ENCODE results near the gene TMEM63A. TPM values are rescaled to one million over a fixed set of nuclear protein-coding genes. Genes with fewer than 3 reads are reported as not detected.

Gene TMEM63A
- polyA plus RNA-seq, 2 of the 4 experiments (the other 2 are of a cell fraction) = 7.5 to 9.5 TPM

DNA sequence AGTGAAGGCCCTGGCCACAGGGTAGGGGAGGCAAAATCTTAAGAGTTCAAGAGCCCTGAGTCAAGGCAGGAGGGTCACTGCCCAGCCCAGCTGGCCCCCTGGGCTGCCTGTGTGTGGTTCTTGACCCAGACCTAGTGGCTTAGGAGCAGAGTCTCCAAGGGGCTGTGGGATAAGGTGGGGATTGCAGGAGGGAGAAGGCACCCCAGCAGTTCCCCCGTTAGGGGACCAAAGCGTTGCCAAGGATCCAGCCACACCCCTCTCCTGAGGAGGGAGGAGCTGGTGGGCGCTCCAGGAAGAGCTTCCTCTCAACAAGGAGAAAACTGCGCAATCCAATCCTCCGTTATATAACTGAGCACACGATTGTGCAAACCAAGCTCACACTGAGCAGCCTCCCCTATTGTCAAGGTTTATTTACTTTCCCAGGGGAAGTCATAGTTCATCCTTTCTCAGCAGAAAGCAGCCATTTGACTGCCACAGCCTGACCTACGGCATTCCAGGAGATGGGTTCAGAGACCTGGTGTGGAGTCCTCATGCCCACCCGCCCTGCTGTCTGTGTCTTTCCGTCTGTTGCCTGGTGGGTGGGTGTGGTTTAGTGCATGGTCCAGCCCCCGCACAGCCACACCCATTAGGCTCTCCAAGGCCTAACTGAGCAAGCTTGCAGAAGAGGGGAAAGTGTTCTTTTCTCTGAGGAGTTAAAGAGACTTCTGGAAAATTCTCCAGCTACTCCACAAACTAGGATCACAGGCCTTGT lies 68.8 kb downstream of the TMEM63A start (continued):
- TF ChIP-seq CBX2 (IDR thresholded peaks at IDR 0.05; ENCODE audit: borderline replicate concordance, low read depth) = no peak
- TF ChIP-seq, protein P1, sequence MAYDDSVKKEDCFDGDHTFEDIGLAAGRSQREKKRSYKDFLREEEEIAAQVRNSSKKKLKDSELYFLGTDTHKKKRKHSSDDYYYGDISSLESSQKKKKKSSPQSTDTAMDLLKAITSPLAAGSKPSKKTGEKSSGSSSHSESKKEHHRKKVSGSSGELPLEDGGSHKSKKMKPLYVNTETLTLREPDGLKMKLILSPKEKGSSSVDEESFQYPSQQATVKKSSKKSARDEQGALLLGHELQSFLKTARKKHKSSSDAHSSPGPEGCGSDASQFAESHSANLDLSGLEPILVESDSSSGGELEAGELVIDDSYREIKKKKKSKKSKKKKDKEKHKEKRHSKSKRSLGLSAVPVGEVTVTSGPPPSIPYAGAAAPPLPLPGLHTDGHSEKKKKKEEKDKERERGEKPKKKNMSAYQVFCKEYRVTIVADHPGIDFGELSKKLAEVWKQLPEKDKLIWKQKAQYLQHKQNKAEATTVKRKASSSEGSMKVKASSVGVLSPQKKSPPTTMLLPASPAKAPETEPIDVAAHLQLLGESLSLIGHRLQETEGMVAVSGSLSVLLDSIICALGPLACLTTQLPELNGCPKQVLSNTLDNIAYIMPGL (CRISPR knock-in tag; IDR thresholded peaks at IDR 0.05; ENCODE audit: borderline replicate concordance) = no peak
- peak; percentile 43; the same call in 1 of the 2 replicates for TF ChIP-seq FOSB (CRISPR knock-in tag; IDR thresholded peaks at IDR 0.05)
- TF ChIP-seq, protein P2, sequence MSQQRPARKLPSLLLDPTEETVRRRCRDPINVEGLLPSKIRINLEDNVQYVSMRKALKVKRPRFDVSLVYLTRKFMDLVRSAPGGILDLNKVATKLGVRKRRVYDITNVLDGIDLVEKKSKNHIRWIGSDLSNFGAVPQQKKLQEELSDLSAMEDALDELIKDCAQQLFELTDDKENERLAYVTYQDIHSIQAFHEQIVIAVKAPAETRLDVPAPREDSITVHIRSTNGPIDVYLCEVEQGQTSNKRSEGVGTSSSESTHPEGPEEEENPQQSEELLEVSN (IDR thresholded peaks at IDR 0.05; ENCODE audit: borderline replicate concordance, low read depth) = no peak

DNA sequence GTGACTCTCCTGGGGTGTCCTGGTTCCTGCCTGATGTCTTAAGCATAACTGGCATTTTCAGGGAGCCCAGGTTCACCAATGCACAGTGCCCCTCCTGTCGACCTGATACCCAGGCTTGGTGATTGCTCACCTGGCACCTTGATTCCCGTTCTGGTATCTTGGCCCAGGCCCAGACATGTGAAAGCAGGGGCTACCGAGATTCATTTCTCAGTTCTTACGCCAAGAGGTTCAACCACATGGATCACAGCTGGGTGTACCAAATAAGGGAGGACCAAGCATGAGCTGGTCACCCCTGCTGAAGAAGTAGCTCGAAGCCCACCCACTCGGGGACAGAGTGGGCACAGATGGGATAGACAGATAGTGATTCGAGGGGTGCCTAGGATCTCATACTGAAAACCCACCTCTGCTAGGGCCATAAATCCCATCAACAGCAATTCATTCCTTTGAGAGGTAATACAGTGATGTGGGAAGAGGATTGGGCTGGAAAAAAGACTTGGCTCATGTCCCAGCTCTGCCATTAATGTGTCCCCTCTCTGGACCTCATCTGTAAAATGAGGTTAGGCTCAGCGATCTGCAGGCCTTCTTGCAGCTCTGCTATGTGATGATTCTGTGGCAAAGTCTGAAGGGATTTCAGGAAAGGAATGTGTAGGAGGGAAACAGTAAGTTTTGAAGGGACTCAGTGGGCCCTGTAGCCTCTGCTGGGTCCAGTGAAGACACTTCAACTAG lies 69.5 kb downstream of the TMEM63A start:
- Histone ChIP-seq H3K27ac (peak overlapping the region; percentile 93 to 99), H3K4me1 (peaks cover 65% of the 10 kb centered on the region), H3K9me3 (no peaks in the 10 kb centered on the region), H3K4me2 (peak overlapping the region; percentile 84), H3K4me3 (no peak overlapping the region)
- ChIA-PET CTCF (interaction anchor here (0.6 to 7.6 kb wide), 17 partner anchors 10 to 334 kb away, joined by 3 to 77 read pairs (median 5); partner anchors contain the start of genes SRP9 and TMEM63A), POLR2A (interaction anchor here (0.9 to 5.7 kb wide), 3 partner anchors 34 to 250 kb away, joined by 3 to 58 read pairs (median 4); partner anchors contain the start of genes H3-3A and SRP9)
- no peak for DNase-seq (ENCODE audit: low read depth in 1 of 2, low spot score in 1 of 2)
- 73% methylated on average over 8 of the region's 8 CpGs for WGBS (ENCODE audit: missing lambda C conversion rate)
- ATAC-seq = no peak; a peak in 1 of 6 replicates
- no peak for FAIRE-seq
- TF ChIP-seq JUNB (IDR thresholded peaks at IDR 0.05) (no peak), NR3C1 (IDR thresholded peaks at IDR 0.05) (no peak), RARB (CRISPR knock-in tag; IDR thresholded peaks at IDR 0.05) (no peak), MYC (IDR thresholded peaks at IDR 0.05; ENCODE audit: borderline replicate concordance, low read length) (no peak), USF2 (IDR thresholded peaks at IDR 0.05) (no peak), CHD2 (IDR thresholded peaks at IDR 0.05; ENCODE audit: low read length, partially characterized antibody) (no peak), CBX8 (IDR thresholded peaks at IDR 0.05) (no peak), POLR2AphosphoS2 (conservative IDR thresholded peaks at IDR 0.05; ENCODE audit: low read length) (no peak), MAX (IDR thresholded peaks at IDR 0.05) (no peak), FOSL2 (IDR thresholded peaks at IDR 0.05) (no peak), FOSL2 (CRISPR knock-in tag; IDR thresholded peaks at IDR 0.05) (no peak), PBX3 (IDR thresholded peaks at IDR 0.05) (no peak), ESRRA (IDR thresholded peaks at IDR 0.05; ENCODE audit: borderline replicate concordance, low read length) (no peak)
